GM21737 (cell line): Measurements from ENCODE around the gene RANBP3.
"Not testable (repeated sequence)": the region's sequence is repeated elsewhere in the genome, so short reads cannot be mapped to it uniquely, and the experiment has no call there.

Source experiments
- ATAC-seq: cut with Tn5 transposase; IDR thresholded peaks from one replicate; pipeline ENCODE4 v1.9.1; 2021; ENCODE audit warnings: mild to moderate bottlenecking, moderate library complexity; ENCODE audit not compliant: unreplicated experiment

RANBP3 gene

DNA sequence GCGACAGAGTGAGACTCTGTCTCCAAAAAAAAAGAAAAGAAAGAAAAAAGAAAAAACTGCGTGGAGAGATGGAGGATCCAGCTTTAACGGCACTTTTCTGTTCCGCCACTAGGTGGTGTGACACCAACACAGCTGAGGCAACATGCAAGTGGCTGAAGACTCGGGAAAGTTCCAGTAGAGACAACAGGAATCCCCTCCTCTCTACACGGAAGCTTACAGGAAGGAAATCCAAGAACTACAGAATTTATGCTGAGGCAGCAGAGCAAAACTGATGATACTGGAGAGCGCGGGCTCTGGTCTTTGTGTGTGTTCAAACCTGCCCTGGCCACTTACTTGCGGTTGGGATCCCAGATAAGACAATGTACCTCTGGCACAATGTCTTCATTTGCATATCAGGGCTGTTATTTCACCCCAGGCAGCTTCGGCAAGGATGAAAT, 9.9 kb downstream of the RANBP3 start:
- no peak for ATAC-seq

DNA sequence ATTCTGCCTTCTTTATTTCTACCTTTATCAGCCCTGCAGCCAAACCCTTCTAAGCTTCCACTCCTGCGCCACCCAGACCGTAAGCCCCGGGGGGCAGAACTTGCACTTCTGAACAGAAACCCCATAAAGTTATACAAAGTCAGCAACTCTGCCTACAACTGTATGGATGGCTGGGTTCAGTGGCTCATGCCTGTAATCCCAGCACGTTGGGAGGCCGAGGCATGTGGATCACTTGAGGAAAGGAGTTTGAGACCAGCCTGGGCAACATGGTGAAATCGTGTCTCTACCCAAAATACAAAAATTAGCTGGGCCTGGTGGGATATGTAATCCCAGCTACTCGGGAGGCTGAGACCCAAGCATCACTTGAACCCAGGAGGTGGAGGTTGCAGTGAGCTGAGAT, 10.4 kb downstream of the RANBP3 start:
- no peak for ATAC-seq

DNA sequence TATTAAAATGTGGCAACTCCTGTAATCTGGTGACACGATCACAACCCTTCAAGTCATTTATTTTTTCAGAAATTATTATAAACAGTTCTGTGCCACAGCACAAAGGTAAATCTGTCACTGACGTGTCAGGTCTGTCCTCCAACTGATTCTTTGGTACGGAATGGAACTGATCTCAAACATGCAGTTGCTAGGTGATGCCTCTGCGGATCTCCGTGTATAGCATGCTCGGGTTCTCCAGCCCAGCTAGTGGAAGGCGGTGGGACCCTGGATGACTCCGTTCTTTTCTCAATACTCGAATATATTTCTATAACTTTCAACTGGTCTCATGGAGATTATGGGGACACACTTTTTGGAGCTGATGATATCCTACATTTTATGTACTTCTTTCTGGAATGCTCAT, 11.0 kb downstream of the RANBP3 start:
- no peak for ATAC-seq

DNA sequence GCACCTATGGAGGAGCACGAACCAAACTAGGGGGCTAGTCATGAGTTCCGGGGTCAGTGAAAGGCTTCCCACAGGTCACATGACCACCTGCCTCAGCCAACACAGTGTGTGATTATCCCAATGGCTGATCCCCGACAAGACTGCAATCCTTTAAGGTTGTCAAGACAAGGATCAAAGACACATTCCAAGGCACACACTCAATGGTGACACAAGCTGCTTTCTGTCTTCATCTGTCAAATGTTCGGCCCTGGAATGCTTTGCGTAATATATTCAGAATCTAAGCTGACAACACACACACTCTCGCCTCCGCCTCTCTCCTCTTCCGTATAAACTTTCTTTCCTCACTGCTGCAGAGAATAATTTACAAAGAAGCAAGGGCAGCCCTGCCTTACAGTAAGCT, 11.7 kb downstream of the RANBP3 start:
- ATAC-seq: no peak

DNA sequence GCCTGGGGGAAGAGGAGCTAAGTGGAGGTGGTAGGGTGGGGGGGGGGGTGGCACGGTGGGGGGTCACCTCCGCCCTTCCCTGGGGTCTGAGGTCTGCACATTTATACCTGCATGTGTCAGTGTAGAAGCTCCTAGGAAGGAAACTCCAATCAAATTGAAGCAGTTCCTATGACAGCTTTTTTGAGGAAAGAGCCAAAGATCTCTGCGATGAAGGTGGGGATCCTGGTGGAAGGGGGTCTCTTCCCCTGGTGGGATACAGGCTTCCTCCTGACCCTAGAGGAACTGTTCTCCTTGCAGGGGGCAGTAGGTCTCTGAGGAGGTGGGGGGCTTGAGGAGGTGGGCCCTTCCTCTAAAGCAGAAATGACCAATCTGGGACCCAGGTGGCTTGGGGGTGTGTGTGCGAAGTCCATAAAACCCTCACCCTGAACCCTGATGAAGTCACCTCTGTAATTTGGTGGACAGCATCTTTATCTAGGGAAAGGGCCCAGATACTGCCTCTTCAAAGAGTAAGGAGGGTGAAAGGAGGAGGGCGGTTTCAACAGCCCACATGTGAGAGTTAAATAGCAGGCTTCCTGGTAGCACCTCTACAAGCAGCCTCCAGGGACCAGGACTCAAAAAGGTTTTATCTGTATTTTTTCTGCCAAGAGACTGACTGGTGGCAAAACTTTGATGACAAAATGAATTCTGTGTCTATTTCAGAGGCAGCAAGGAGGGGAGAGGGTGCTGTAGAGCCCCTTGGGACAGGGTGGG, 12.9 kb downstream of the RANBP3 start:
- ATAC-seq: no peak

DNA sequence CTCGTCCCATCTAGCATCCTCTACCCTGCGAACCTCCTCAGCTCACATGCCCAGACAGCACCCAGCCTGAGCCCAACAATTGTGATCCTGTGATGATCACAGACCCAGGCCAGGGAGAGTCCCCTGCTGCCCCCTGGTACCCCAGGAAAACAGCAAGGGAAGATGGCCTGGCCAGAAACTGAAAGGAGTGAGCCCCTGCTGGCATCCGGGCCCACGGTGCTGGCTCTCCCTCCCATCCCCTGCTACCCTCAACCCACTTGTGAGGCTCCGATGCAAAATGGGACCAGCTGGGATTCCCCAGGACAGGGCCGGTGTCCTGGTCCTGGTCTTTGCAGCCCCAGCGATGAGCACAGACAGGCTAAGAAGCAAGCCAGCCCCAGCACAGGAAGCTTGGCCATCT, 14.1 kb downstream of the RANBP3 start:
- ATAC-seq: no peak

DNA sequence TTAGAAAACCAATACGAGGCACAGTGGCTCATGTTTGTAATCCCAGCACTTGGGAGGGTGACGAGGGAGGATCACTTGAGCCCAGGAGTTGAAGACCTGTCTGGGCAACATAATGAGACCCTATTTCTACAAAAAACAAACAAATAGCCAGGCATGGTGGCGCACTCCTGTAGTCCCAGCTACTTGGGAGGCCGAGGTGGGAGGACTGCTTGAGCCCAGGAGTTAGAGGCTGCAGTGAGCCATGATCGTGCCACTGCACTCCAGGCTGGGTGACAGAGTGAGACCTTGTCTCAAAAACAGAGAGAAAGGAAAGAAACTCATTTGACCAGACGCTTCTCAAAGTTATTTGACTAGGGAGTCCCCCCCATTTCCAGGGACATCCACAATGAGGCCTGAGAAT, 14.7 kb downstream of the RANBP3 start:
- not testable (repeated sequence) for ATAC-seq

DNA sequence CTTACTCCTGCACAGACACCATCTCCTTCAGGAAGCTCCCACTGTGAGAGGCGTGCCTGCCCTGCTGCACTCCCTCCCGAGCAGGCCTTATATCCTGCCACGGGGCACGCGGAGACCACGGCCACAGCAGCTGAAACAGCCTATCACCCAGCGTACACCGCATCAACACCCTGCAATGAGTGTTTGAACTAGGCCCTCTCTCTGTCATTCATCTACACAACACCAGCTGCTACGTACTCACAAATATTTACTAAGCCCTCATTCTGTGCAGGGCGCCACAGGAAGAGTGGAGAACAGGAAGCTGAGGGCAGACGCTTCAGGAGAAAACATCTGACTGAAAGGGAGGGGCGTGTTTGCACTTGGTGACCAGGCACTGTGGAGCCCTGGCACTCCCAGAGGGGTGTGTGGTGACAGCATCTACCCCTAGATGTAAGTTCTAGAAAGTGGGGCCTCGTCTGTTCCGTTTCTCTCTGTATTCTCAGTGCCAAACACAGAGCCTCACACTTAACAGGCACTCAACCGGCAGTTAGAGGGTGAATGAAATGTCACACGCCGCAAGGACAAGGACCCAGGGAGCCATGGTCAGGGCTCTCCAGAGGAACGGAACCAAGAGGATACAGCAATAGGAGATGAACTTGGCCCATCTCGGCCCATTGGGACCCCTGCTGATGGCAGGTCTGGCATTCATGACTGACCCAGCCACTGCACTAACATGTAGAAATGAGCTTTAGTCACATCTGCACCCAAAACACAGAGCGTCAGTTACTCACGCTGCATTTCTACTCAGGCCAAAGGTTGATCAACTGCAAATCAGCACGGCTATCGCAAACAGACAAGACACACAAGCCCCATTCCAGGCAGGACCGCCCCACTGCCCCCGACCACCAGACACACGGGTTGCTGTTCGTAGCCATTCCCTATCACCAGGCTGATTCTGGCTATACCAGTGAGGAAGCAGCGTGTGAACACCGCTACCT, 15.7 kb downstream of the RANBP3 start:
- ATAC-seq: no peak

DNA sequence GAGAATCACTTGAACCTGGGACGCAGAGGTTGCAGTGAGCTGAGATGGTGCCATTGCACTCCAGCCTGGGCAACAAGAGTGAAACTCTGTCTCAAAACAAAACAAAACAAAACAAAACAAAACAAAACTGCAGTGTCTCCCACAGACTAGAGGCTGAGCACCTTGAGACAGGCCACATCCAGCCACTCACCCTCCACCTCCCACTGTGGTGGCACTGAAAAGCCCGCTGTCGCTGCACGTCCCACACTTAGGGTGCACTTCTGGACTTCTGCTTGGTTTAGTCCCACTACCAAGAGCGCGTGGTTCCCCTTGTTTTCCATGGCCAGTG, 16.3 kb downstream of the RANBP3 start:
- not testable (repeated sequence) for ATAC-seq

DNA sequence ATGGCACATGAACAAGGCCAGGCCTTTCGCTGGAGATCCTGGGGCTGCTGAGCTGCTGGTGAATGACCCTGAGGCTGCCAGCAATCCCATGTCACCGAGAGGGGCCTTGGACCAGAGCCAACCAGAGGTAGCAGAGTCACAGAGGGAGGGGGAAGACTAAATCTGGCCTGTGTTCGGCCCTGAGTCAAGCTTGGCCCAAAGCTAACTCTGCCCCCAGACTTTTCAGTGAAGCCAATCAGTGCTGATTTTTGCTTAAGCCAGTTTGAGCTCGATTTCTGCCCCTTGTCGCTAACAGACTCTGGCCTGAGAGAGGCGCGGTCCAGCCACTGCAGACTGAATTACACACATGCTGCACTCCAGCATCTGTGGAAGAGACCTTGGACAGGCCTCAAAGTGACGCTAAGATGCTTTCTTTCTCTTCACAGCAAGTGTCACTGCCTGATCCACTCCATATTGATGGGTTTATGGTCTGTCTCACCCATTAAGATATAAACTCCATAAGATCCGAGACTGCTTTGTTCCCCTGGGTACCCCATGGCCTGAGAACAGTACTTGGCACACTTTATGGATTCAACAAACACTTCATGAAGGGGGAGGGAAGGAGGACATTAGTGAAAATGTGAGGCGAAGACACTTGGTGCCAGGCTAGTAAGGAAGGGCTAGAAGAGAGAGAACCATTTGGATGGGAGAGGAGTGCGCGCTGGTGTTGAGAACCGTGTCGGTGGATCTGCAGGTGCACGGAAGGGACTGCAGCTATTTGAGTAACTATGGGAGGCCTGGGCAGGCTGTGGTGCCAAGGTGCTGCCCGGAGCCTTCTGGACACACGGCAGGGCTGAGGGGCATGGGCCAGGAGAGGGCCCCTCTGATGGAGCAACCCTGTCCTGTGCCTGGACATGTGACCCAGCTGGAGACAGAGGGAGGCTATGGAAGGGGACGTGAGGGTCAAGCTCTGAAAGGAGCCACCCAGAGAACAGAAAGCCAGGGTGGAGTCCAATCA, 17.6 kb downstream of the RANBP3 start:
- no peak for ATAC-seq

DNA sequence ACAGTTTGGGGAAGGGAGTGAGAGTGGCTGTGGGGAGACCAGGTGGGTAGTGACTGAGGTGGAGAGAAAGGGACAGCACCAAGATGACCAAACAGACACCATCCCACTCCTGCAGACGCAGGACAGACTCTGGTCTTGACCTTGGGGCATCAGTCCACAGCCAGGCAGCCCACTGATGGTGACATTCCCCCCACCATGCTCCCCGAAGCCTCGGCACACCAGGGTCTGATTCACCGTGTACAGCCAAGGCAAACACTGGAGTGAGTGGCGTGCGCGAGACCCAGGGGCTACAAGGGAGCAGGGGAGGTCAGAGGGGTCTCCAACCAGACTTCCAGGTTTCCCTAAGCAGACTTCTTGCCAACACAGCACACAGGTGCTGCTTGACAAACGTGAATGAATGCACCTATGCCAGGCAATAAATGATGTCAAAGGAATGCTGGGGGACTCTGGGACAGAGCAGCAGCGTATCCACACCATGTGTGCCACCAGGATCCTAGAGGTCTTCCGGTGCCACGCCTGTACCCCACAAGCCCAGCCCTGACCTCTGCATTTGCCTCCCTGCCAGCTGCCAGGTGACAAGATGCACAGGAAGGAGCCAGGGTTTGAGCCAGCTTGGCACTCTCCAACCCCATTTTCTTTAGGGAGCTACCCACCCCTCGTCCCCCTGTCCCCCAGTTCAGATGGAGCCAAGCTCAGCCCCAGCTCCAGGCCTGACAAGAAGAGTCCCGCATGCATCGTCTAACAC, 18.5 kb downstream of the RANBP3 start:
- no peak for ATAC-seq

DNA sequence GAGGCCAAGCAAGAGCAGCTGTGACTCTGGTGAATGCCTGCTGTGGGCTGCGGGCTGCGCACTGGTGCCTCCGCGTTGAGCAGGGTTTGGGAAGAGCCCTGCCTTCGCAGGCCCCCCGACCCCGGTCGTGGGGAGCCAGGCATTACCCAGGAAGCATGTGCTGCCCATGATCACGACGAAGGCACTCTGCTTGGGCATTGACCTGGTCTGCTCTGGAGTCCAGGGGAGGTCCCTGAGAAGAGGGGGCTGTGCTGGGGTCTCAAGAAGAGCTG, 19.2 kb downstream of the RANBP3 start:
- ATAC-seq: no peak

DNA sequence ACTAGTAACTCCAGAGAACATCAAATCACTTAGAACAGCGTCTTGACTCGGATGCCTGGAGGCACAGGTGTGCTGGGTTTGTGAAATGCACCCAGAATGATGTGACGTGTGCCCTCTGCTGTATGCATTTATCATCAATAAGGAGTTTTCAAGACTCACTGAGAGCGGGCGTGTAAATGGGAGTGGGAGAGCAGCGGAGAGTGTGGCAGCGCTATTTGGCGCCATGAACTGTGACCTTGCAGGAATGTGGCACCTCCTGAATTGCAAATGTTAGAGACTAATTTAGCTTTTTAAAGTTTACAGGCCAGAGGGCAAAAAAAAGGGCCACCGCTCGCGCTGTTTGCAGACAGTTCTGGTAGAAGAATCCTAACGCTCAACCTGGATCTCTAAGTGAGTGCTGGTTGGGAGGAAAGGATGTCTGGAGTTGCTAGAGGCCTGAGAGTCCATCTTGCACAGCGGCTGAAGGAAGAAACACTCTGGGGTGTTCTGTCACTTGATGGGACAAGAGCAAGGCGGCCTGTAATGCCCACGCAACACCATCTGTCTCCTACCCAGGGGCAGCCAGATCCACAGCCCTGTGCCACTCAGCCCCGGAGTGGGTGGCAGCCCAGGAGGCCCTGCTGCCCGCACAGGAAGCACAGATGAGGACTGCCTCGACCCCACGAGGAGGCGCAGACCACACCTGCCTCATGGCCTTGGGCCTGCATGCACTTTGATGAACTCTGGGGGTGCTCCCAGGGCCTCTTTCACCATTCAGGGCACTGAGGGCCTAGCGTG, 19.7 kb downstream of the RANBP3 start:
- no peak for ATAC-seq

DNA sequence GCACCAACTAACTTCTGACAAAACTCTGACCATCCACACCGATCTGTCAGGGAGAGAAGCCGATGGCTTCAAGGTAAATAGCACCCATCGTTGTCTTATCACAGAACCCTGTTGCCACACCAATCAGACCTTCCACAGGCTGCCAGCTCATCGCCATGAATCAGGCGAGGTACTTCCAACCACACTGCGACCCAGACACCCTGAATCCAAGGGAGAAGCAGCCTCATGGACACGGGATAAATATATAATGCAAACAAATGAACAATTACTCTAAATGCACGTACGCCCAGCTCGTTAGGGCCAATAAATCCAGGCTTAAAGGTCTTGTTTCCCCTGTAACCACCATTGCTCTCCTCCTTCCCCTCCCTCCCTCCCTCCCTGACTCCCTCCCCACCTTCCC, 20.8 kb downstream of the RANBP3 start:
- ATAC-seq: no peak

DNA sequence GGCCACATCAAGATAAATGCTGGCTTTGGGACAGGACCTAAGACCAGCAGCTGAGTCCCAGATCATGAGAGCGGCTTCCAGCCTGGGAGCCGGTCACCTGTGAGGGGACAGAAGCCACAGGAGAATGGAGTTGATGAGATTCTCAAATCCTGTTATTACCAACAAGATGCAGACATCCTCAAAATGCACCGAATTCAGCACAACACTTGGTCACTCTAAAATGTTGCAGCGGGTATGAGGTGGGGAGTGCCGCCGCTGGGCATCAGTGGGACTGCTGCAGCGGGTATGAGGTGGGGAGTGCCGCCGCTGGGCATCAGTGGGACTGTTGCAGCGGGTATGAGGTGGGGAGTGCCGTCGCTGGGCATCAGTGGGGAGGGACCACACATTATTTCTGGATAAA, 21.2 kb downstream of the RANBP3 start:
- no peak for ATAC-seq

DNA sequence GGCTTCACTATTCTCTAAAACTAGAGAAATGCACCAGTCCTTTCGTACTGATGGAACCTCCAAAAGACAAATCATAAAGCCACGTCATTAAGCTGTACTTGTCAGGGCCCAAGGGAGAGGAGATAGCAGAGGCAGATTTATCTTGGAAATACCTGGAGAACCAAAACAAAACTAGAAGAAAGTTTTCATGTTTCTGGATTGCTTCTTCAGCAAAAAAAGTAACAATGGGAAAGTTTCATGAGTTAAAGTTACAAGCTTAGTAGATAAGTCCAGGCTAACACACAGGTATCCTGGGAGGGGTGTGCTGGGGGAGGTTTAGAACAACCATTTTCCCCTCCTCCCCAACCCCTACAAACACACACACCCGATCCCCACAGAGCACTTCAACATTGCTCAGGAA, 21.6 kb downstream of the RANBP3 start:
- no peak for ATAC-seq

DNA sequence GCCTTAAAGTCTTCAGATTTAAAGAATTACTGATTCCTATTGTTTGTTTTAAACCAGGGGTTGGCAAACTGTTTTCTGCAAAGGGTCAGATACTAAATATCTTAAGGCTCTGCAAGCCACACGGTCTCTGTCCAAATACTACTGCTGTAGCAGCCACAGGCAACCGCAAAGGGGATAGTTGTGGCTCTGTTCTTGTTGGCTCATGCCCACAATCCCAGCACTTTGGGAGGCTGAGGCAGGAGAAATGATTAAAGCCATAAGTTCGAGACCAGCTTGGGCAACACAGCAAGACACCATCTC, 22.4 kb downstream of the RANBP3 start:
- ATAC-seq: no peak

DNA sequence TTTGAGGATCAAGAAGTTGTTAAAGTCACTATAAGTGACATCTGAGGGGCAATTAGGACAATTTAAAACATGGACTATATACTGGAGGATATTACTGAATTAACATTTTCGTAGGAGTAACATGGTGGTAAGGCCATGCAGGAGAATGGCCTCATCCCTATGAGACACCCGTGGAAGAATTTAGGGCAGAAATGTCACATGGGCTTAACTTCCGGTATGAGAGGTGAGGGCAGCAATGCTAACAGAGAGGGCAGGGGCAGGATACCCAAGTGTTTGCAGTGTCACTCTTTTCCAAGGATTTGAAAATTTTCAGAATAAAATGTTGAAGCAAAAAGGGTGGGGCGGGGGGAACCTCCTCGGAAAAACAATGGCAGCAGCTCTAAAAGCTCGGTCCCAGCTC, 23.6 kb downstream of the RANBP3 start:
- no peak for ATAC-seq

DNA sequence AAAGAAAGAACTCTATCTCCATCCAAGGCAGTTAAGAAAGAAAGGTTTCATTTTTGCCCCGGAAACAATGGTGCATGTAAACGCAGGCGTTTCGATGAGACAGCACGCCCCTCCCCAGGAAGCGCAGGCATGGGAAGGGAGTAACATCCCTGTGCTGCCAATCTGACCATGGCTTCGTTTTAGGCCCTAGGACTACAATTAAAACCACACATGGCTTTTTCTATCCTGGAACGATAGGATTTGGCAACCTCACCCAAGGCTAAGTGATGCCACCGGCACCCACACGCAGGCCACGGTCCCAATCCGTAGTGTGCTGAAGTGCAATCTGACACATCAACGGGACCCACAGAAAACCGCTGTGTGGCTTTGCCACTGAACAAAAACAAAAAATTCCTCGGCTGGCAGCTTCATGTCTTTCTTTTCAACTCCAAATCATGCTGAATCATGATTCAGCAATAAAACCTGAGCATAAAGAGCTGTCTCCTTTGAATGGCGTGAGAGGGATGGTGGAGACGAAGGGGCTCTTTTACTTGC, 24.2 kb downstream of the RANBP3 start:
- ATAC-seq: no peak
